Parathyroid adenoma (tissue), 2 donors: Measurements from ENCODE around the gene PCSK6.

Experiments used
- H2AFZ ChIP-seq: fragments of 300-600 bp; sonication (generic); one replicate; pipeline ENCODE4 v1.7.0; 2017; ENCODE audit warnings: antibody characterized with exemption, mild to moderate bottlenecking
- H3K27ac ChIP-seq: fragments of 300-600 bp; sonication (generic); one replicate; pipeline ENCODE4 v1.7.0; 2017
- H3K27me3 ChIP-seq: fragments of 300-600 bp; sonication (generic); one replicate; pipeline ENCODE4 v1.7.0; 2017; ENCODE audit warnings: low read length; ENCODE audit not compliant: control insufficient read depth, insufficient read depth
- H3K36me3 ChIP-seq: fragments of 300-600 bp; sonication (generic); one replicate; pipeline ENCODE4 v1.7.0; 2017; ENCODE audit warnings: low read length; ENCODE audit not compliant: control insufficient read depth, insufficient read depth
- H3K4me1 ChIP-seq: fragments of 300-600 bp; sonication (generic); one replicate; pipeline ENCODE4 v1.7.0; 2017; ENCODE audit warnings: control low read depth
- H3K4me2 ChIP-seq: fragments of 300-600 bp; sonication (generic); one replicate; pipeline ENCODE4 v1.7.0; 2017; ENCODE audit warnings: low read length
- H3K4me3 ChIP-seq: fragments of 300-600 bp; sonication (generic); one replicate; pipeline ENCODE4 v1.7.0; 2017; ENCODE audit warnings: low read depth, low read length
- H3K79me2 ChIP-seq: fragments of 300-600 bp; sonication (generic); one replicate; pipeline ENCODE4 v1.7.0; 2017; ENCODE audit warnings: control low read depth
- H3K9ac ChIP-seq: fragments of 300-600 bp; sonication (generic); one replicate; pipeline ENCODE4 v1.7.0; 2017; ENCODE audit warnings: mild to moderate bottlenecking
- H3K9me3 ChIP-seq: fragments of 300-600 bp; sonication (generic); one replicate; pipeline ENCODE4 v1.7.0; 2017; ENCODE audit warnings: low read length; ENCODE audit not compliant: control insufficient read depth
- TF ChIP-seq, protein P1 (sequence below): fragments of 300-600 bp; sonication (generic); IDR thresholded peaks from one replicate; pipeline ENCODE4 v1.7.0; 2017; ENCODE audit warnings: antibody characterized with exemption, mild to moderate bottlenecking
- donor health status: primary hyperparathyroidism.

PCSK6 gene

DNA sequence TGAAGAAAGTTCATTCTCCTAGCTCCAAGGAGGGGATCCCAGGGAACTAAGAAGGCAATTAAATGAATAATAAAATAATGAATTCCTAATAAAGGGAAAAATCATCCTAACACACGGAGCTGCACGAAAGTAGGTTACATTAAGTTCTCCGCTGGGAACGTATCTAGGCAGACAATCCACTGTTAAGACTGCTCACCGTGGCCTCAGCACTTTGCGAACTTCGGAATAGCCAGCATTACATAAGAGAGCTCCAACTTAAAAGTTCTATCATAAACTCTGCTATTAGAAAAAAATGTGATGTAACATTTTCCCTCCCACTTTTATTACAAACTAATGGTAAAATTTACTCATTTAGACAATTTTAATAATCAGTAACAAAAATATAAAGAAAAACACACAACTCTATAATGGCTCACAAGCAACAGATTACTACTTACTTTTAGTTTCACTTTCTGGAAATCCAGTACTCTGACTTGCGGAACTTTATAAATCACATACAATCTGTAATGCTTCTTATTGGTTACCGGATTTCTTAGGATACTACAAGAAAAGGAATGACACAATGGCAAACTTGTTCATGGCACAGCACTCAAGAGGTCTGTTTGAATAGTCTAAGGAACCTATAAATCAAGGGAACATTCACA lies 202.9 kb downstream of the PCSK6 start:
- Histone ChIP-seq H3K9ac (no peak overlapping the region), H3K27me3 (no peaks in the 10 kb centered on the region), H3K4me2 (no peak overlapping the region), H3K9me3 (no peaks in the 10 kb centered on the region), H3K4me3 (no peak overlapping the region), H3K4me1 (no peaks in the 10 kb centered on the region), H3K79me2 (peaks cover 15% of the 10 kb centered on the region), H3K27ac (no peak overlapping the region), H3K36me3 (no peaks in the 10 kb centered on the region), H2AFZ (no peak overlapping the region)
- TF ChIP-seq, protein P1, sequence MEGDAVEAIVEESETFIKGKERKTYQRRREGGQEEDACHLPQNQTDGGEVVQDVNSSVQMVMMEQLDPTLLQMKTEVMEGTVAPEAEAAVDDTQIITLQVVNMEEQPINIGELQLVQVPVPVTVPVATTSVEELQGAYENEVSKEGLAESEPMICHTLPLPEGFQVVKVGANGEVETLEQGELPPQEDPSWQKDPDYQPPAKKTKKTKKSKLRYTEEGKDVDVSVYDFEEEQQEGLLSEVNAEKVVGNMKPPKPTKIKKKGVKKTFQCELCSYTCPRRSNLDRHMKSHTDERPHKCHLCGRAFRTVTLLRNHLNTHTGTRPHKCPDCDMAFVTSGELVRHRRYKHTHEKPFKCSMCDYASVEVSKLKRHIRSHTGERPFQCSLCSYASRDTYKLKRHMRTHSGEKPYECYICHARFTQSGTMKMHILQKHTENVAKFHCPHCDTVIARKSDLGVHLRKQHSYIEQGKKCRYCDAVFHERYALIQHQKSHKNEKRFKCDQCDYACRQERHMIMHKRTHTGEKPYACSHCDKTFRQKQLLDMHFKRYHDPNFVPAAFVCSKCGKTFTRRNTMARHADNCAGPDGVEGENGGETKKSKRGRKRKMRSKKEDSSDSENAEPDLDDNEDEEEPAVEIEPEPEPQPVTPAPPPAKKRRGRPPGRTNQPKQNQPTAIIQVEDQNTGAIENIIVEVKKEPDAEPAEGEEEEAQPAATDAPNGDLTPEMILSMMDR, result no peak

DNA sequence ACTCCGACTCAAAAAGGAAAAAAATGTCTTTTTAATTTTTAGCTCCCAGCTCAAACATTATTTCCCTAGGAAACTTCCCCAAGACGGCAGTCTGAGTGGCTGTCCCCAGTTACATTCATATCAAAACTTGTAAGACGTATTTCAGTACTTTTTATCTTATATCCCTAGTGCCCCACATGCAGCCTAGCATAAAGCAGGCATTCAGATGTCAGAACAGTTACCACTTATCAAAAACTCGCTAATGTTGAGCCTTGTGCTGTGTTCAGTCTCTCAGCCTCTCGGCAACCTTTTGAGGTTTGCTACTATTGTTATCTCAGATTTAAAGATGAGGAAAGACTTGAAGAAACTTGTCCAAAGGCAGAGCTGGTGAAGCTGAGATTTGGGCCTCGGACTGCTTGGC lies 205.6 kb downstream of the PCSK6 start:
- no peaks in the 10 kb centered on the region for H3K36me3 ChIP-seq
- no peaks in the 10 kb centered on the region for H3K27me3 ChIP-seq
- no peak overlapping the region for H3K4me3 ChIP-seq
- H3K9me3 ChIP-seq, result no peaks in the 10 kb centered on the region
- H3K27ac ChIP-seq, result no peak overlapping the region
- H3K4me1 ChIP-seq, result no peaks in the 10 kb centered on the region
- H3K79me2 ChIP-seq, result peaks cover 13% of the 10 kb centered on the region
- H3K9ac ChIP-seq, result no peak overlapping the region
- H3K4me2 ChIP-seq, result no peak overlapping the region
- no peak overlapping the region for H2AFZ ChIP-seq
- TF ChIP-seq, protein P1, result no peak

GRCh38 chr15:101280007-101280406 lies 209.5 kb downstream of the PCSK6 start:
- Histone ChIP-seq H3K4me3 (no peak overlapping the region), H3K36me3 (no peaks in the 10 kb centered on the region), H3K9me3 (no peaks in the 10 kb centered on the region), H3K4me2 (no peak overlapping the region), H3K4me1 (no peaks in the 10 kb centered on the region), H3K79me2 (no peaks in the 10 kb centered on the region), H3K27ac (no peak overlapping the region), H3K9ac (no peak overlapping the region), H2AFZ (no peak overlapping the region), H3K27me3 (no peaks in the 10 kb centered on the region)
- TF ChIP-seq, protein P1, result no peak

GRCh38 chr15:101277943-101278564 lies 211.5 kb downstream of the PCSK6 start:
- TF ChIP-seq, protein P1, result no peak
- H3K9ac ChIP-seq, result no peak overlapping the region
- H3K9me3 ChIP-seq, result no peaks in the 10 kb centered on the region
- H3K4me3 ChIP-seq, result peak overlapping the region; percentile 81
- H3K4me2 ChIP-seq, result peak overlapping the region; percentile 71
- peak overlapping the region; percentile 53 for H3K27ac ChIP-seq
- no peaks in the 10 kb centered on the region for H3K79me2 ChIP-seq
- no peaks in the 10 kb centered on the region for H3K4me1 ChIP-seq
- H3K27me3 ChIP-seq, result no peaks in the 10 kb centered on the region
- no peaks in the 10 kb centered on the region for H3K36me3 ChIP-seq
- H2AFZ ChIP-seq, result peak overlapping the region; percentile 58
